C4-2B (cell line): ENCODE data around the gene AGPAT3.

ENCODE experiments used
- ZFX ChIP-seq: fragments of 450-650 bp; IDR thresholded peaks from 2 replicates; pipeline ENCODE4 v1.6.1; 2017
- TF ChIP-seq, protein P1 (sequence below): fragments of 450-650 bp; conservative IDR thresholded peaks from 2 replicates; pipeline ENCODE4 v1.5.1; 2017; ENCODE audit warnings: mild to moderate bottlenecking

DNA sequence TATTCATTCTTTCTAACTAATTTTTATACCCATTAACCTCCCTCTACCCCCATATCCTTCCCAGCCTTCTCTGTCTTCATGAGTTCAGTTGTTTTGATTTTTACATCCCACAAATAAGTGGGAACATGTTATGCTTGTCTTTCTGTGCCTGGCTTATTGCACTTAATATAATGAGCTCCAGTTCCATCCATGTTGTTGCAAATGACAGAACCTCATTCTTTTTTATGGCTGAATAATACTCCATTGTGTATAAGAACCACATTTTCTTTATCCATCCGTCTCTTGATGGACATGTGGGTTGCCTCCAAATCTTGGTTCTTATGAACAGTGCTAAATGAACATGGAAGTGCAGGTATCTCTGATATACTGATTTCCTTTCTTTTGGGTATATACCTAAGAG lies 21.5 kb downstream of the AGPAT3 start:
- TF ChIP-seq, protein P1, sequence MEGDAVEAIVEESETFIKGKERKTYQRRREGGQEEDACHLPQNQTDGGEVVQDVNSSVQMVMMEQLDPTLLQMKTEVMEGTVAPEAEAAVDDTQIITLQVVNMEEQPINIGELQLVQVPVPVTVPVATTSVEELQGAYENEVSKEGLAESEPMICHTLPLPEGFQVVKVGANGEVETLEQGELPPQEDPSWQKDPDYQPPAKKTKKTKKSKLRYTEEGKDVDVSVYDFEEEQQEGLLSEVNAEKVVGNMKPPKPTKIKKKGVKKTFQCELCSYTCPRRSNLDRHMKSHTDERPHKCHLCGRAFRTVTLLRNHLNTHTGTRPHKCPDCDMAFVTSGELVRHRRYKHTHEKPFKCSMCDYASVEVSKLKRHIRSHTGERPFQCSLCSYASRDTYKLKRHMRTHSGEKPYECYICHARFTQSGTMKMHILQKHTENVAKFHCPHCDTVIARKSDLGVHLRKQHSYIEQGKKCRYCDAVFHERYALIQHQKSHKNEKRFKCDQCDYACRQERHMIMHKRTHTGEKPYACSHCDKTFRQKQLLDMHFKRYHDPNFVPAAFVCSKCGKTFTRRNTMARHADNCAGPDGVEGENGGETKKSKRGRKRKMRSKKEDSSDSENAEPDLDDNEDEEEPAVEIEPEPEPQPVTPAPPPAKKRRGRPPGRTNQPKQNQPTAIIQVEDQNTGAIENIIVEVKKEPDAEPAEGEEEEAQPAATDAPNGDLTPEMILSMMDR, result no peak
- no peak for TF ChIP-seq ZFX
